Mucosa of gallbladder (tissue), 1 donor: ENCODE results near the gene PIGX. TPM values are rescaled to one million over a fixed set of nuclear protein-coding genes. Genes with fewer than 3 reads are reported as not detected.

Experiments
- DNase-seq: peaks from one replicate; pipeline ENCODE4 v3.0.0-alpha.2; 2020; ENCODE audit warnings: low spot score
- total RNA-seq: library from RNA; stranded (reverse); gene quantifications from one replicate; pipeline ENCODE4 v1.2.1, GENCODE V29; 2021
- donor health status: DM: no; HTN: no; CAD: no.

The PIGX gene
- total RNA-seq, 1 donor from 2014 or later, result 21.5 TPM

- no peak for DNase-seq
These were observed 45.9 kb downstream of the PIGX start for GRCh38 chr3:196757876-196758739.

- DNase-seq, result no peak
These were observed 51.0 kb downstream of the PIGX start for GRCh38 chr3:196763179-196763578.

DNA sequence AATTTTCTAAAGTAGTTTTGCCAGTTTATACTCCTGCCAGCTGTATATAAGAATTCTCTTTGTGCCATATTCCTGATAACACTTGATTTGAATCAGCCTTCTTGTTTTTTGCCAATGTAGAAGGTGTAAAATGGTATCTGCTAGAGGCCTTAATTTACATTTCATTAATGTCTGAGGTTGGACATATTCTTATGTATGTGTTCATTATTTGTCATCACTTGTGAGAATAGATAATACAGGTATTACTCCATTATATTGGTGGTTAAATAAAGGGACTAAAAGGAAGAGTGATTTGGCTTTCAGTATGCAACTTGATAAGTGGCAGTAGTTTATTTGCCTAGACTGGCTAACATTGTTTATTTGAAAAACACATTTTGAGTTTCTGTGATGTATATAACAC lies 53.3 kb downstream of the PIGX start:
- DNase-seq, result no peak

GRCh38 chr3:196771067-196771466 lies 58.9 kb downstream of the PIGX start:
- no peak for DNase-seq

DNA sequence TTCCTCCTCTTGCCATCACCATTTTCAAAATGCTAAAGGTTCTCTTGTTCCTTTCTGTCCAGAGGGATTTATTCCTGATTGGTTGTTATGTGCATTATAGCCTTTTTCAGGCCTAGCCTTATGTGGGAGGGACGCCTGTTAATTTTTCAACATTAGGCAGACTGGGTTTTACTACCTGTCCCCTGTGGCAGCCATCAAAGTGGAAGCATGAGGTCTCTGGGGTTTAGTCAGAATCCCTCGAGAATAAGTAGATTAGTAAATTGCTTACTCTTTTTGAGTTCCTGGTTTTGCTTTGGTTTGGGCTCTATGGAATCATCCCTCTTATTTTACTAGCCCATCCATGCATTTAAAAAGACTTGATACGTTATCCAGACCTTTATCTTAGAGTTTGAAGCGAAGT lies 59.9 kb downstream of the PIGX start:
- no peak for DNase-seq

GRCh38 chr3:196772897-196773296 lies 60.7 kb downstream of the PIGX start:
- DNase-seq, result no peak

- no peak for DNase-seq
These were observed 62.1 kb downstream of the PIGX start for GRCh38 chr3:196774191-196774820.

- DNase-seq, result no peak
These were observed 62.8 kb downstream of the PIGX start for GRCh38 chr3:196774848-196775422.

DNA sequence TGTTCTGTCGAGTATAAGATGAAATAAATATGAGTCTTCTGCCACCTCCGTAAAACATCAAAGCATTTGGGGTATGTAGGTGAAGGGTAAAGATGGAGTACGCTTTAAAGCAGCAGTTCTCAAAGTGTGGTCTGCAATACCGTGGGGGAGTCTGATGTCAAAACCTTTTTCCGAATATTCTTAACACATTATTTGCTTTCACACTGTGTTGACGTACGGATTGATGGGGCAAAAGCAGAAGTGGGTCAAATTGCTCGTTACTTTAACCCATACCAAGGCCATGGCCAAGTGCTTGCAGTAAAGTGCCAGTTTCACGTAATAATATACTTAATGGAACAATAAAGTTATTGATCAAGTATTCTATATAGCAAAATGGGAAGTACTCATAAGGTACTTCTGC lies 63.8 kb downstream of the PIGX start:
- no peak for DNase-seq

GRCh38 chr3:196777836-196778235 lies 65.7 kb downstream of the PIGX start:
- no peak for DNase-seq

DNA sequence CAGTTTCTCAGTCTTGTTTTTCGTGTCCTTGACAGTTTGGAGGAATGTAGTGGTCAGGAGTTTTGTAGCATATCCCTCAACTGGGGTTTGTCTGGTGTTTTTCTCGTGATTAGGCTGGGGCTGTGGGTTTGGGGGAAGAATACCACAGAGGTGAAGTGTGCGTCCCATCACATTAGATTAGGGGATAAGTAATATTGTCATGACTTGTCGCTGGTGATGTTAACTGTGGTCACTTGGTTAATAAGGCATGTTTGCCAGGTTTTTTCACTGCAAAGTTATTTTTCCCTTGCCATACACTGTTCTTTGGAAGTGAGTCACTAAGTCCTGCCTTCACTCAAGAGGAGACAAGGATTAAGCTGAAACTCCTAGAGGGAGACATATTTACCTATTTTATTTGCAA lies 66.6 kb downstream of the PIGX start:
- no peak for DNase-seq

- no peak for DNase-seq
These were observed 70.3 kb downstream of the PIGX start for GRCh38 chr3:196782511-196782910.

Other genes with a start within 250 kb of the PIGX start
- 23.2 TPM for gene RNF168, start 208.6 kb upstream of the PIGX start, total RNA-seq
- gene SMCO1, start 197.0 kb upstream of the PIGX start, total RNA-seq, result not detected
- 8.6 TPM for gene WDR53, start 143.8 kb upstream of the PIGX start, total RNA-seq
- 7.5 TPM for gene FBXO45, start 143.7 kb upstream of the PIGX start, total RNA-seq
- gene NRROS, start 72.7 kb upstream of the PIGX start, total RNA-seq, result 6.4 TPM
- gene CEP19, start 127 bp upstream of the PIGX start, total RNA-seq, result 3.3 TPM
- 63.4 TPM for gene PAK2, start 27.5 kb downstream of the PIGX start, total RNA-seq
- 25.3 TPM for gene SENP5, start 155.5 kb downstream of the PIGX start, total RNA-seq
- gene NCBP2, start 230.2 kb downstream of the PIGX start, total RNA-seq, result 48.7 TPM